Esophagus mucosa (tissue), 1 donor: ENCODE data around the gene PPM1E. TPM values are rescaled to one million over a fixed set of nuclear protein-coding genes. Genes with fewer than 3 reads are reported as not detected.
"Not testable (repeated sequence)": the region's sequence is repeated elsewhere in the genome, so short reads cannot be mapped to it uniquely, and the experiment has no call there.

Experiments
- ATAC-seq: fragments of 200-7000 bp; cut with Tn5 transposase; one replicate; pipeline ENCODE4 v1.9.1; 2020
- total RNA-seq: library from RNA; stranded (reverse); gene quantifications from one replicate; pipeline ENCODE4 v1.2.4, GENCODE V29; 2023
- donor health status: DM: yes; HTN: yes; CAD: no.

Gene PPM1E
- total RNA-seq, 1 donor from 2014 or later, result 0.04 TPM

- ATAC-seq, result no peak
These were observed 23.8 kb downstream of the PPM1E start for GRCh38 chr17:58779446-58779845.

- ATAC-seq, result no peak
These were observed 27.7 kb downstream of the PPM1E start for GRCh38 chr17:58783380-58783779.

GRCh38 chr17:58785097-58785496 is 29.4 kb downstream of the PPM1E start:
- ATAC-seq, result no peak

- no peak for ATAC-seq
These were observed 31.1 kb downstream of the PPM1E start for GRCh38 chr17:58786586-58787295.

- ATAC-seq, result no peak
These were observed 32.5 kb downstream of the PPM1E start for GRCh38 chr17:58788199-58788598.

GRCh38 chr17:58789160-58789559 is 33.5 kb downstream of the PPM1E start:
- ATAC-seq, result no peak

- ATAC-seq, result no peak
These were observed 34.2 kb downstream of the PPM1E start for GRCh38 chr17:58789831-58790230.

- ATAC-seq, result not testable (repeated sequence)
These were observed 38.9 kb downstream of the PPM1E start for GRCh38 chr17:58794508-58794907.

- no peak for ATAC-seq
These were observed 46.5 kb downstream of the PPM1E start for GRCh38 chr17:58802188-58802587.

- ATAC-seq, result no peak
These were observed 50.4 kb downstream of the PPM1E start for GRCh38 chr17:58806046-58806445.

GRCh38 chr17:58808609-58809563 is 53.2 kb downstream of the PPM1E start:
- ATAC-seq, result no peak

- ATAC-seq, result no peak
These were observed 53.9 kb downstream of the PPM1E start for GRCh38 chr17:58809564-58809936.

GRCh38 chr17:58811290-58811689 is 55.6 kb downstream of the PPM1E start:
- ATAC-seq, result no peak

- ATAC-seq, result no peak
These were observed 58.1 kb downstream of the PPM1E start for GRCh38 chr17:58813712-58814111.

GRCh38 chr17:58818654-58819053 is 63.0 kb downstream of the PPM1E start:
- no peak for ATAC-seq

GRCh38 chr17:58822148-58823050 is 66.7 kb downstream of the PPM1E start:
- no peak for ATAC-seq

GRCh38 chr17:58823051-58823525 is 67.4 kb downstream of the PPM1E start:
- ATAC-seq, result no peak

GRCh38 chr17:58829172-58829637 is 73.6 kb downstream of the PPM1E start:
- no peak for ATAC-seq

GRCh38 chr17:58831780-58832179 is 76.1 kb downstream of the PPM1E start:
- ATAC-seq, result no peak

GRCh38 chr17:58832514-58832913 is 76.9 kb downstream of the PPM1E start:
- ATAC-seq, result no peak

GRCh38 chr17:58837699-58838098 is 82.0 kb downstream of the PPM1E start:
- no peak for ATAC-seq

- no peak for ATAC-seq
These were observed 85.4 kb downstream of the PPM1E start for GRCh38 chr17:58840820-58841612.
